Stimulated activated CD4-positive, alpha-beta T cell treated with anti-CD3 and anti-CD28 coated beads, TNF-alpha, amount 100 ng/mL, for 1 hour (primary cell): Measurements from ENCODE around the gene FBXL17.
"Not testable (repeated sequence)": the region's sequence is repeated elsewhere in the genome, so short reads cannot be mapped to it uniquely, and the experiment has no call there.

ENCODE experiments used
- DNase-seq, 3 donors: peaks; one replicate each; pipeline ENCODE4 v3.0.0-alpha.2; 2020; ENCODE audit warnings: low read depth in 3 of 3, low spot score in 1 of 3

FBXL17 gene

GRCh38 chr5:108167174-108167573, 214.7 kb downstream of the FBXL17 start:
- no peak for DNase-seq

- no peak for DNase-seq
Observed at GRCh38 chr5:108164574-108164973, 217.3 kb downstream of the FBXL17 start.

- not testable (repeated sequence) for DNase-seq
Observed at GRCh38 chr5:108152854-108153253, 229.0 kb downstream of the FBXL17 start.

- no peak for DNase-seq
Observed at GRCh38 chr5:108149369-108149768, 232.5 kb downstream of the FBXL17 start.

GRCh38 chr5:108148715-108149139, 233.2 kb downstream of the FBXL17 start:
- no peak for DNase-seq

GRCh38 chr5:108146222-108146621, 235.7 kb downstream of the FBXL17 start:
- no peak for DNase-seq

GRCh38 chr5:108145351-108145750, 236.5 kb downstream of the FBXL17 start:
- DNase-seq = no peak

- DNase-seq = no peak
Observed at GRCh38 chr5:108144332-108144731, 237.6 kb downstream of the FBXL17 start.

GRCh38 chr5:108143581-108143980, 238.3 kb downstream of the FBXL17 start:
- no peak for DNase-seq

GRCh38 chr5:108141676-108142075, 240.2 kb downstream of the FBXL17 start:
- DNase-seq = no peak

- DNase-seq = no peak
Observed at GRCh38 chr5:108136493-108136892, 245.4 kb downstream of the FBXL17 start.

GRCh38 chr5:108129129-108129528, 252.8 kb downstream of the FBXL17 start:
- no peak for DNase-seq

GRCh38 chr5:108125771-108126511, 256.0 kb downstream of the FBXL17 start:
- DNase-seq = no peak

- DNase-seq = no peak
Observed at GRCh38 chr5:108124596-108124995, 257.3 kb downstream of the FBXL17 start.

- no peak for DNase-seq
Observed at GRCh38 chr5:108122702-108123101, 259.2 kb downstream of the FBXL17 start.

GRCh38 chr5:108118813-108119514, 262.9 kb downstream of the FBXL17 start:
- DNase-seq = no peak

- DNase-seq = no peak
Observed at GRCh38 chr5:108115673-108116072, 266.2 kb downstream of the FBXL17 start.

GRCh38 chr5:108113950-108114349, 267.9 kb downstream of the FBXL17 start:
- no peak for DNase-seq

- no peak for DNase-seq
Observed at GRCh38 chr5:108111736-108112135, 270.2 kb downstream of the FBXL17 start.

GRCh38 chr5:108109059-108109458, 272.8 kb downstream of the FBXL17 start:
- no peak for DNase-seq

- DNase-seq = no peak
Observed at GRCh38 chr5:108104448-108104847, 277.4 kb downstream of the FBXL17 start.

- no peak for DNase-seq
Observed at GRCh38 chr5:108102463-108102862, 279.4 kb downstream of the FBXL17 start.

- DNase-seq = no peak
Observed at GRCh38 chr5:108101821-108102220, 280.1 kb downstream of the FBXL17 start.
